ENCODE results near the gene SUMO4. TPM values are rescaled to one million over a fixed set of nuclear protein-coding genes. Genes with fewer than 3 reads are reported as not detected.

The SUMO4 gene
- polyA plus RNA-seq, 1 of the 3 experiments (the other 2 are of a cell fraction), result not detected

DNA sequence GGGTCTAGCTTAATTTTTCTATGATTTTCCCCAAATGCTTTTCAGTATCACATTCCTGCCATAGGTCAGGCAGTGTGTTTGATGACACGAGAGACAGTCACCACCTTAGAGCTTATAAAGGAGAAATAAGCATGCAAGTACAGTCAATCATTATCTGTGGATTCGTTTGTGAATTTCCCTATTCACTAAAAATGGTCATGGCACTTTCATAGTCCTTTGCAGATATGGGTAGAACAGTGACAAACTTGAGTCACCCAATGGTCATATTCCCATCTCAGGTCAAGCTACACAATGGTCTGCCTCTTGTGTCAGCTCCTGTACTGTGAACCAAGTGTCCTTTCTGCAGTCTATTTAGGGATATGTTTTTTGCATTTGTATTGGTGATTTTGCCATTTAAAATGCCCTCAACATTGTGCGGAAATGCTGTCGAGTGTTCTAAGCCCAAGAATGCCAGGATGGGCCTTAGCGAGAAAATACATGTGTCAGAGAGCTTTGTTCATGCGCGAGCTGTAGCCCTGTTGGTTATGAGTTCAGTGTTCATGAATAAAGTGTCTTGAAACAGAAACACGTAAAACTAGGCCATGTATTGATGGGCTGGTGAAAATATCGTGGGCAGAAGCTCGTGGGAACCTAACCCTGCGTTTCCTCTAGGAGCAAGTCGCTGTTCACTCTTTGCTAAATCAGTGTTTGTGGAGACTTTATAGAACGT is 19.8 kb downstream of the SUMO4 start:
- H3K9ac ChIP-seq, result no peak overlapping the region
- DNase-seq, result no peak
- H3K4me3 ChIP-seq (ENCODE audit: low read depth in 2 of 2, low read length in 1 of 2), result no peak overlapping the region
- POLR2A ChIA-PET, result no interaction called here
- H3K9me2 ChIP-seq, result no peaks in the 10 kb centered on the region
- no peaks in the 10 kb centered on the region for H3K27me3 ChIP-seq (ENCODE audit: insufficient read depth)
- H2AFZ ChIP-seq (ENCODE audit: low read depth), result no peak overlapping the region
- H3K27ac ChIP-seq (ENCODE audit: low read depth in 2 of 2, low read length in 1 of 2), result no peak overlapping the region
- H3K79me2 ChIP-seq (ENCODE audit: insufficient read depth), result no peaks in the 10 kb centered on the region
- no peaks in the 10 kb centered on the region for H3K36me3 ChIP-seq (replicated peaks in 1 of 2; ENCODE audit: control insufficient read depth in 1 of 2, insufficient read depth in 2 of 2, low read length in 1 of 2)
- H3K4me2 ChIP-seq, result no peak overlapping the region
- TF ChIP-seq RFX5 (IDR thresholded peaks at IDR 0.05; ENCODE audit: low read length) (no peak), JUND (IDR thresholded peaks at IDR 0.05) (no peak), RXRA (IDR thresholded peaks at IDR 0.05; ENCODE audit: borderline replicate concordance, low read depth) (no peak), TCF12 (IDR thresholded peaks at IDR 0.05) (no peak), FOXM1 (IDR thresholded peaks at IDR 0.05; ENCODE audit: low read depth) (no peak), NRF1 (IDR thresholded peaks at IDR 0.05; ENCODE audit: low read depth, low read length) (no peak), MXI1 (IDR thresholded peaks at IDR 0.05; ENCODE audit: low read depth, low read length) (no peak), NFIC (IDR thresholded peaks at IDR 0.05; ENCODE audit: borderline replicate concordance) (no peak), MEF2A (IDR thresholded peaks at IDR 0.05; ENCODE audit: borderline replicate concordance, low read depth) (no peak), TEAD4 (IDR thresholded peaks at IDR 0.05; ENCODE audit: borderline replicate concordance, insufficient read depth) (no peak), TAF1 (IDR thresholded peaks at IDR 0.05; ENCODE audit: borderline replicate concordance, low read depth, low read length) (no peak), REST (IDR thresholded peaks at IDR 0.05; ENCODE audit: low read depth, low read length) (no peak), USF1 (IDR thresholded peaks at IDR 0.05; ENCODE audit: borderline replicate concordance, low read depth) (no peak), ELF1 (IDR thresholded peaks at IDR 0.05) (no peak), RCOR1 (IDR thresholded peaks at IDR 0.05; ENCODE audit: low read length) (no peak), YY1 (IDR thresholded peaks at IDR 0.05; ENCODE audit: low read depth) (no peak), POLR2AphosphoS5 (IDR thresholded peaks at IDR 0.05; ENCODE audit: low read depth, low read length) (no peak), FOXJ3 (CRISPR knock-in tag; IDR thresholded peaks at IDR 0.05) (no peak)
- no peaks in the 10 kb centered on the region for H3F3A ChIP-seq (replicated peaks; ENCODE audit: insufficient read depth)
- CTCF ChIA-PET, result interaction anchor here (1.1 to 6.1 kb wide), 2 partner anchors 12 to 102 kb away, joined by 3 to 41 read pairs; partner anchors contain the start of gene TAB2
- no peaks in the 10 kb centered on the region for H4K20me1 ChIP-seq (ENCODE audit: insufficient read depth)
- no peaks in the 10 kb centered on the region for H3K4me1 ChIP-seq (ENCODE audit: control insufficient read depth in 1 of 2, insufficient read depth in 2 of 2, low read depth in 1 of 2, low read length in 1 of 2)
- H3K9me3 ChIP-seq, result no peaks in the 10 kb centered on the region
- WGBS (ENCODE audit: low lambda C conversion rate), result 90% methylated on average over 13 of the region's 13 CpGs
